Endothelial cell of umbilical vein (primary cell): ENCODE data around the gene PHB1. TPM values are rescaled to one million over a fixed set of nuclear protein-coding genes. Genes with fewer than 3 reads are reported as not detected.

Experiments
- BruUV-seq: library from RNA; stranded (reverse); fragments of 400-500 nt; replicated peaks from 2 replicates; lab custom pipeline; 2021; lab: Mats Ljungman, UMichigan
- CTCF ChIA-PET: fragments of 300-600, 350-600 bp; sonication (Branson Sonifier 250); formaldehyde crosslinking; loops from one replicate; lab custom pipeline; 2021; ENCODE audit warnings: antibody characterized with exemption, inconsistent platforms; lab: Charles Lee
- POLR2A ChIA-PET: fragments of 300-600, 350-600 bp; sonication (Branson Sonifier 250); formaldehyde crosslinking; loops from one replicate; lab custom pipeline; 2021; ENCODE audit warnings: antibody characterized with exemption, inconsistent platforms; lab: Charles Lee
- DNase-seq: peaks from one replicate; pipeline ENCODE4 v3.0.0-alpha.2; 2011; ENCODE audit warnings: low read depth, low spot score
- FAIRE-seq: peaks from 2 replicates; lab custom pipeline; 2011; peaks lifted over from hg19 to GRCh38; lab: Jason Lieb, UNC
- H2AFZ ChIP-seq: 2 replicates; pipeline ENCODE4 v1.6.0; 2012; ENCODE audit warnings: low read depth, low read length, control low read depth, inconsistent platforms
- H3K27ac ChIP-seq: 2 replicates; pipeline ENCODE4 v1.5.1; 2011; ENCODE audit warnings: low read depth, mild to moderate bottlenecking, control low read depth, low read length, moderate library complexity; ENCODE audit not compliant: insufficient read depth
- H3K27me3 ChIP-seq, 2 experiments: 2 replicates each; pipeline versions ENCODE4 v1.6.0 to v1.6.1; 2011; ENCODE audit warnings: low read length in 2 of 2, mixed read lengths in 1 of 2; ENCODE audit not compliant: control insufficient read depth in 2 of 2, insufficient read depth in 2 of 2
- H3K36me3 ChIP-seq, 2 experiments: 2 replicates in 1 of 2; 3 replicates in 1 of 2; pipeline ENCODE4 v1.5.1; 2011; ENCODE audit warnings: low read length in 2 of 2, mild to moderate bottlenecking in 1 of 2, moderate library complexity in 1 of 2; ENCODE audit not compliant: control insufficient read depth in 2 of 2, insufficient read depth in 2 of 2; ENCODE audit errors: extremely low read depth in 1 of 2
- H3K4me1 ChIP-seq: 3 replicates; pipeline ENCODE4 v1.5.1; 2011; ENCODE audit warnings: mild to moderate bottlenecking, low read length; ENCODE audit not compliant: control insufficient read depth, insufficient read depth; ENCODE audit errors: extremely low read depth
- H3K4me2 ChIP-seq: 2 replicates; pipeline ENCODE4 v1.6.1; 2011; ENCODE audit warnings: low read length, control low read depth, mixed read lengths; ENCODE audit not compliant: insufficient read depth
- H3K4me3 ChIP-seq, 3 experiments: fragments of 200-600 bp in 1 of 3; sonication (generic), shearing (Covaris generic) in 1 of 3; replicated peaks in 1 of 3; 2 replicates each; pipeline ENCODE4 v1.5.1; 2011 to 2016; ENCODE audit warnings: control low read depth in 3 of 3, low read length in 3 of 3, mild to moderate bottlenecking in 2 of 3, inconsistent platforms in 1 of 3, low read depth in 1 of 3, moderate library complexity in 1 of 3; ENCODE audit not compliant: insufficient read depth in 1 of 3
- H3K79me2 ChIP-seq: 2 replicates; pipeline ENCODE4 v1.6.0; 2012; ENCODE audit warnings: low read length, inconsistent platforms; ENCODE audit not compliant: control insufficient read depth, insufficient read depth
- H3K9ac ChIP-seq: replicated peaks from 2 replicates; pipeline ENCODE3; 2011; ENCODE audit warnings: low read length, control low read depth; ENCODE audit not compliant: insufficient read depth; ENCODE audit errors: extremely low read depth
- H3K9me1 ChIP-seq: replicated peaks from 3 replicates; pipeline ENCODE4 v1.6.0; 2011; ENCODE audit warnings: mild to moderate bottlenecking, low read length; ENCODE audit not compliant: control insufficient read depth, insufficient read depth; ENCODE audit errors: extremely low read depth
- H3K9me3 ChIP-seq: replicated peaks from 2 replicates; pipeline ENCODE4 v1.5.1; 2012; ENCODE audit warnings: low read length, inconsistent platforms; ENCODE audit not compliant: control insufficient read depth, insufficient read depth
- H4K20me1 ChIP-seq: replicated peaks from 2 replicates; pipeline ENCODE3; 2011; ENCODE audit warnings: mild to moderate bottlenecking, low read length; ENCODE audit not compliant: control insufficient read depth, insufficient read depth; ENCODE audit errors: extremely low read depth
- CTCF ChIP-seq, 2 donors: IDR thresholded peaks; 1 replicate in 1 of 2; 2 replicates in 1 of 2; pipeline ENCODE4 v1.5.1; 2011; ENCODE audit warnings: low read length in 2 of 2, mild to moderate bottlenecking in 2 of 2, moderate library complexity in 2 of 2, control low read depth in 1 of 2, inconsistent platforms in 1 of 2, low read depth in 1 of 2; ENCODE audit not compliant: insufficient read depth in 1 of 2; ENCODE audit errors: extremely low read depth in 1 of 2
- EZH2 ChIP-seq: IDR thresholded peaks from 2 replicates; pipeline ENCODE4 v1.6.1; 2012; ENCODE audit warnings: borderline replicate concordance, low read depth, mild to moderate bottlenecking, moderate library complexity, low read length, inconsistent platforms; ENCODE audit not compliant: severe bottlenecking
- FOS ChIP-seq: IDR thresholded peaks from 2 replicates; pipeline ENCODE4 v1.6.1; 2011; ENCODE audit warnings: mild to moderate bottlenecking, low read length, moderate library complexity, borderline replicate concordance; ENCODE audit not compliant: insufficient read depth
- GATA2 ChIP-seq: IDR thresholded peaks from 2 replicates; pipeline ENCODE4 v1.7.0; 2011; ENCODE audit warnings: low read depth, mild to moderate bottlenecking, moderate library complexity, mixed read lengths, low read length; ENCODE audit not compliant: insufficient read length, insufficient read depth
- JUN ChIP-seq: IDR thresholded peaks from 2 replicates; pipeline ENCODE4 v1.6.1; 2011; ENCODE audit warnings: borderline replicate concordance, low read depth; ENCODE audit not compliant: insufficient read length, insufficient read depth
- MAX ChIP-seq: IDR thresholded peaks from 2 replicates; pipeline ENCODE4 v1.6.1; 2011; ENCODE audit not compliant: insufficient read depth, insufficient read length
- MYC ChIP-seq: IDR thresholded peaks from one replicate; pipeline ENCODE4 v1.6.1; 2011; ENCODE audit warnings: mild to moderate bottlenecking, low read depth, low read length
- POLR2A ChIP-seq: IDR thresholded peaks from 2 replicates; pipeline ENCODE4 v1.6.1; 2012; ENCODE audit warnings: low read depth, mild to moderate bottlenecking, control low read depth, low read length
- POLR2AphosphoS5 ChIP-seq: IDR thresholded peaks from 2 replicates; pipeline ENCODE4 v1.6.1; 2012; ENCODE audit warnings: low read depth, mild to moderate bottlenecking, control low read depth, low read length, moderate library complexity; ENCODE audit not compliant: insufficient read depth
- dilution Hi-C: fragments of 300-500 bp; cut with MboI; formaldehyde crosslinking; loops from one replicate; pipeline ENCODE4 v1.15.0; 2019; ENCODE audit warnings: low sequenced_read_pairs; ENCODE audit not compliant: extremely low pct_ligation_motif_present
- intact Hi-C: fragments of 100-400 bp; cut with micrococcal nuclease; formaldehyde crosslinking; loops from one replicate; pipeline ENCODE4 v1.10.0; 2022
- polyA plus RNA-seq, 4 experiments: library from polyadenylated mRNA; depleted of rRNA in 3 of 4; stranded (reverse) in 3 of 4; unstranded in 1 of 4; fragments of >200 nt; gene quantifications; 2 replicates each; pipeline versions ENCODE4 v1.2.1 to v1.2.3, GENCODE V29; 2011 to 2012; ENCODE audit warnings: missing spikeins in 1 of 4
- total RNA-seq: library from RNA; stranded (reverse); gene quantifications from 2 replicates; pipeline ENCODE4 v1.2.3, GENCODE V29; 2021

PHB1 gene
- total and polyA plus RNA-seq, 2 donors (not counting 3 experiments of a cell fraction or from before 2014, with no cell fraction given): 222 to 287 TPM

GRCh38 chr17:49460401-49460800 is 45.7 kb upstream of the PHB1 start:
- Histone ChIP-seq H3K27ac (no peak overlapping the region), H3K9me1 (no peaks in the 10 kb centered on the region), H3K36me3 (no peaks in the 10 kb centered on the region), H3K27me3 (peaks cover 32 to 35% of the 10 kb centered on the region in 2 experiments), H3K79me2 (no peaks in the 10 kb centered on the region), H4K20me1 (no peaks in the 10 kb centered on the region), H3K9me3 (no peaks in the 10 kb centered on the region), H3K4me1 (no peaks in the 10 kb centered on the region), H3K4me3 (no peak overlapping the region), H3K9ac (no peak overlapping the region), H3K4me2 (no peak overlapping the region), H2AFZ (no peak overlapping the region)
- no TSS peak for BruUV-seq
- TF ChIP-seq POLR2A (no peak), MAX (no peak), EZH2 (no peak), POLR2AphosphoS5 (no peak), MYC (no peak), FOS (no peak), CTCF (IDR thresholded peaks at IDR 0.05; ENCODE audit: extremely low read depth in 1 of 2, insufficient read depth in 1 of 2, low read depth in 1 of 2, low read length in 2 of 2) (no peak), JUN (no peak), GATA2 (no peak)
- DNase-seq (no peak), FAIRE-seq (no peak)
- intact Hi-C loops (no loop called here), dilution Hi-C loops (no loop called here)
- POLR2A ChIA-PET: no interaction called here
- CTCF ChIA-PET: interaction anchor here (1.1 kb wide), 1 partner anchor 50 kb away, joined by 4 read pairs; no protein-coding TSS in a partner anchor
